Tibial nerve (tissue), 4 donors: ENCODE data around the gene UAP1. TPM values are rescaled to one million over a fixed set of nuclear protein-coding genes. Genes with fewer than 3 reads are reported as not detected.

Source experiments
- DNase-seq, 2 donors: peaks; one replicate each; pipeline ENCODE4 v3.0.0-alpha.2; 2019; ENCODE audit warnings: low spot score in 2 of 2
- H3K27ac ChIP-seq, 4 donors: fragments of 200-600 bp; sonication (generic) in 3 of 4; one replicate each; pipeline ENCODE4 v1.5.1; 2017 to 2019; ENCODE audit warnings: mild to moderate bottlenecking in 1 of 4
- H3K27me3 ChIP-seq, 2 donors: fragments of 200-600 bp; sonication (generic) in 1 of 2; one replicate each; pipeline versions ENCODE4 v1.5.1 to v1.6.0; 2017 to 2019
- H3K36me3 ChIP-seq, 3 donors: fragments of 200-600 bp; sonication (generic); one replicate each; pipeline ENCODE4 v1.5.1; 2018 to 2019
- H3K4me1 ChIP-seq, 4 donors: fragments of 200-600 bp; sonication (generic) in 3 of 4; one replicate each; pipeline ENCODE4 v1.5.1; 2017 to 2019
- H3K4me3 ChIP-seq, 4 donors: fragments of 200-600 bp; sonication (generic) in 3 of 4; one replicate each; pipeline ENCODE4 v1.5.1; 2017 to 2019; ENCODE audit warnings: mild to moderate bottlenecking in 1 of 4, moderate library complexity in 1 of 4
- H3K9me3 ChIP-seq, 4 donors: fragments of 200-600 bp; sonication (generic) in 3 of 4; one replicate each; pipeline ENCODE4 v1.5.1; 2017 to 2019
- CTCF ChIP-seq, 5 experiments: fragments of 200-600 bp in 3 of 5; fragments of 450-650 bp in 2 of 5; sonication (generic) in 3 of 5; IDR thresholded peaks; one replicate each; pipeline ENCODE4 v1.5.1; 2016 to 2019; ENCODE audit warnings: antibody characterized with exemption in 5 of 5, mild to moderate bottlenecking in 3 of 5, moderate library complexity in 2 of 5
- EP300 ChIP-seq, 2 donors: sonication (generic); formaldehyde crosslinking; IDR thresholded peaks; one replicate each; pipeline ENCODE4 v1.6.1; 2017; ENCODE audit warnings: antibody characterized with exemption in 2 of 2, mild to moderate bottlenecking in 1 of 2
- POLR2A ChIP-seq, 2 donors: fragments of 450-650 bp; IDR thresholded peaks; one replicate each; pipeline ENCODE4 v1.6.1; 2017; ENCODE audit warnings: antibody characterized with exemption in 2 of 2, mild to moderate bottlenecking in 2 of 2, moderate library complexity in 2 of 2
- WGBS, 2 donors: methylation state at CpG; one replicate each; pipeline ENCODE4 v1.1.5; 2018; 5-methylcytosine and 5-hydroxymethylcytosine counted together
- small RNA-seq: library from RNA; depleted of rRNA; stranded (forward); fragments of <200 nt; gene quantifications from one replicate; pipeline ENCODE3, GENCODE V24; 2016
- total RNA-seq, 4 donors: library from RNA; depleted of rRNA; stranded (reverse); fragments of >200 nt; gene quantifications; one replicate each; pipeline ENCODE4 v1.1.0, GENCODE V29; 2016

Gene UAP1
- total RNA-seq, 4 donors from 2014 or later = 93.9 to 194 (median 113) TPM

GRCh38 chr1:162641114-162641513 is 79.6 kb downstream of the UAP1 start:
- TF ChIP-seq POLR2A (IDR thresholded peaks at IDR 0.05) = no peak
- H3K27me3 ChIP-seq = no peaks in the 10 kb centered on the region
- no peak overlapping the region for H3K27ac ChIP-seq
- H3K4me3 ChIP-seq = no peak overlapping the region
- no peaks in the 10 kb centered on the region for H3K36me3 ChIP-seq
- peaks cover 0 to 11% (median 2%) of the 10 kb centered on the region in 4 donors for H3K4me1 ChIP-seq
- WGBS, 2 donors = 88 to 93% methylated on average over 2 of the region's 2 CpGs
- no peak for DNase-seq
- no peaks in the 10 kb centered on the region for H3K9me3 ChIP-seq

GRCh38 chr1:162644986-162645314 is 83.4 kb downstream of the UAP1 start:
- no peak for TF ChIP-seq POLR2A (IDR thresholded peaks at IDR 0.05)
- no peak for TF ChIP-seq EP300 (IDR thresholded peaks at IDR 0.05)
- no peak for TF ChIP-seq CTCF (IDR thresholded peaks at IDR 0.05)
- Histone ChIP-seq H3K27me3 (no peaks in the 10 kb centered on the region), H3K4me1 (peaks cover 0 to 28% (median 0%) of the 10 kb centered on the region in 4 donors), H3K27ac (no peak overlapping the region), H3K4me3 (no peak overlapping the region), H3K36me3 (no peaks in the 10 kb centered on the region), H3K9me3 (no peaks in the 10 kb centered on the region)
- no peak for DNase-seq
- WGBS, 2 donors = 93 to 97% methylated on average over 3 of the region's 3 CpGs

- DNase-seq = no peak
- Histone ChIP-seq H3K36me3 (no peaks in the 10 kb centered on the region), H3K4me3 (no peak overlapping the region), H3K27ac (no peak overlapping the region), H3K9me3 (no peaks in the 10 kb centered on the region), H3K27me3 (no peaks in the 10 kb centered on the region), H3K4me1 (peaks cover 0 to 28% (median 0%) of the 10 kb centered on the region in 4 donors)
- WGBS, 2 donors = 87% methylated on average over 4 of the region's 4 CpGs
- no peak for TF ChIP-seq CTCF (IDR thresholded peaks at IDR 0.05)
- TF ChIP-seq POLR2A (IDR thresholded peaks at IDR 0.05) = no peak
- TF ChIP-seq EP300 (IDR thresholded peaks at IDR 0.05) = no peak
Measured at GRCh38 chr1:162645666-162646065, 84.1 kb downstream of the UAP1 start.

GRCh38 chr1:162649583-162649982 is 88.1 kb downstream of the UAP1 start:
- Histone ChIP-seq H3K4me1 (peaks cover 0 to 35% (median 0%) of the 10 kb centered on the region in 4 donors), H3K27me3 (no peaks in the 10 kb centered on the region), H3K36me3 (no peaks in the 10 kb centered on the region), H3K9me3 (no peaks in the 10 kb centered on the region), H3K4me3 (no peak overlapping the region), H3K27ac (no peak overlapping the region)
- TF ChIP-seq CTCF (IDR thresholded peaks at IDR 0.05) (no peak), EP300 (IDR thresholded peaks at IDR 0.05) (no peak), POLR2A (IDR thresholded peaks at IDR 0.05) (no peak)
- no peak for DNase-seq
- 77 to 84% methylated on average over 3 of the region's 3 CpGs for WGBS, 2 donors

Small RNA genes within 50 kb of the gene (small RNA-seq; reads per million reads assigned to genes)
- gene UQCRBP2 = not detected

Other genes with a start within 250 kb of the UAP1 start
- gene SPATA46, start 184.9 kb upstream of the UAP1 start, total RNA-seq = not detected
- gene C1orf226, start 180.0 kb upstream of the UAP1 start, total RNA-seq = 1 to 10 TPM; 2.9 to 8.0 (median 4.7) TPM
- not detected for gene SH2D1B, start 149.6 kb upstream of the UAP1 start, total RNA-seq
- 10 to 100 TPM; 36.1 to 56.9 (median 49.2) TPM for gene UHMK1, start 63.9 kb upstream of the UAP1 start, total RNA-seq
- gene DDR2, start 70.7 kb downstream of the UAP1 start, total RNA-seq = 100 to 1,000 TPM in 2 of 4 donors, 10 to 100 TPM in 2; 76.5 to 120 (median 103) TPM
- 10 to 100 TPM; 12.4 to 23.7 (median 19.8) TPM for gene HSD17B7, start 229.0 kb downstream of the UAP1 start, total RNA-seq